GM21423 (cell line): ENCODE data around the gene TREM1.
"Not testable (repeated sequence)": the region's sequence is repeated elsewhere in the genome, so short reads cannot be mapped to it uniquely, and the experiment has no call there.

Source experiments
- ATAC-seq: cut with Tn5 transposase; IDR thresholded peaks from one replicate; pipeline ENCODE4 v1.9.1; 2021; ENCODE audit warnings: mild to moderate bottlenecking, moderate library complexity; ENCODE audit not compliant: unreplicated experiment

The TREM1 gene

DNA sequence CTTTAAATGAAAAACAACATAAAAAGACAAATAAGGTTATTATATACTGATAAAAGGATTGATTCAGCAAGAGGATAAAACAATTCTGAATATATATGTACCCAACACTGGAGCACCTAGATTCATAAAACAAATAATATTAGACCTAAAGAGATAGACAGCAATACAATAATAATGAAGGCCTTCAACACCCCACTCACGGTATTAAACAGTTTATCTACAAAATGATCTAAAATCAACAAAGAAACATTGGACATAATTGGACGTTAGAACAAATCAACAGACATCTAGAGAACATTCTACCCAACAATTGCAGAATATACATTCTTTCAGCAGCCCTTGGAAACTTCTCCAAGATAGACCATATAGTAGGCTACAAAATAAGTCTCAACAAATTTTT, 24.1 kb downstream of the TREM1 start:
- ATAC-seq, result no peak

DNA sequence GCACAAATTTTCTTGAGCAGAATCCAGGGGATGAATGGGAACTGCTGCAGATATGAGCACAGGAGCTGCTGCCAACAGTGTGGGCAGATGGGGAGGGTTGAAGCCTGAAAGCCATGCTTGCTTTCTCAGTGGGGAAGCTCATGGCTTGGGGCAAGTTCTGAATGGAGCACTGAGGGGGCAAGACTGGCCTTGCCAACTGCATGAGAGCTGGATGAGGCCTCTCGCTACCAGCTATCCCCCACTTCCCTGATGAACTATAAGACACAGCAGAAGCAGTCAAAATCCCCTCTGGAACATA, 28.3 kb downstream of the TREM1 start:
- ATAC-seq, result no peak

DNA sequence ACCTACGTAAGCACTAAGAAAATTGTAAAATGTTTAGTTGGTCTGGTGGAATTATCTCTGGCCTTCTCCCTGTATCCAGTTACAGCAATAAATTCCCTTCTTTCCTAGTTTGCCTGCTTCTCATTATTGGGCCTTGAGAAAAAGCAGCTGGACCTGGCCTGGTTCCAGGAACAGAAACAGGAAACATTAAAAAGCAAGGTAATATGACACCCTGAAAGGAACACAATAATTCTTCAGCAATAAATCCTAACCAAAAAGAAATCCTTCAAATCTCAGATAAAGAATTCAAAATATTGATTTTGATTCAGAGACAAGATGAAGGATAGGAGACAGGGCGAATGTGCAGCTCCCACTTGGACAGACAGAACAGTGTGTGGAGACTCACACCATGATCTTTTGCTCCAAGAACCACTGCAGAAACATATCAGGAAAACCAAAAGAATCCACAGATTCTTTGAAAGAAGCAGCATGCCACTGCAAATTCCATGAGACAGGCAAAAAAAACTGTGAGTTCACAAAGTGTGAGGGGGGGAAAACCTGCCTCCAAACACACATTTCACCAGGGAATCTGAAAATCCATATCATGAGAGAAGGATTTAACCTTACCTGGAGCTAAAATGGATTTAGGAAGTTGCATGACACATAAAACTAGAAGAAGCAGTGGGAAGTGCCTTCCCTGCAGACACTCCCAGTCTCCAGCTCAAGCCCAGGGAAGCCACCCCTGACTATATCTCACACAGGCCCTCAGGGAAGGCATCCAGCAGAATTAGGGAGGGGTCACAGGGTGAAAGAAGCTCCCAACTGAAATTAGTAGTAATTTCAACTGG, 28.9 kb downstream of the TREM1 start:
- ATAC-seq, result no peak

DNA sequence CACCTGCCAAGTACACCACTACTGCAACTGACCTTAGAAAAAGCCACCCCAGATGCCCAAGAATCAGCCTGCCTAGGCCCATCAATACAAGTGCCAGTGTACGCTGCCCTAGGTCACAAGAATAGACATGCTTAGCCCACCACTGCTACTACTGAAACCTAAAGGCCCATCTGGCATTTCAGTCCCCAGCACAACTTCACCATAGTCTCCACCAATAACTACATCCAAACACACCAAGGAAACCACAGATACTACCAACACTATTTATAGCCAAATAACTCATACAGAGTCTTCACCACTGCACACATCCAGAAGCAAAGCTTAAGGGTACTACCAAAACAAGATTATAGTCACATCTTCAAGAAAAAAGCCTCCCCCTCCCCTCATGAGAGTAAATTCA, 30.1 kb downstream of the TREM1 start:
- no peak for ATAC-seq

DNA sequence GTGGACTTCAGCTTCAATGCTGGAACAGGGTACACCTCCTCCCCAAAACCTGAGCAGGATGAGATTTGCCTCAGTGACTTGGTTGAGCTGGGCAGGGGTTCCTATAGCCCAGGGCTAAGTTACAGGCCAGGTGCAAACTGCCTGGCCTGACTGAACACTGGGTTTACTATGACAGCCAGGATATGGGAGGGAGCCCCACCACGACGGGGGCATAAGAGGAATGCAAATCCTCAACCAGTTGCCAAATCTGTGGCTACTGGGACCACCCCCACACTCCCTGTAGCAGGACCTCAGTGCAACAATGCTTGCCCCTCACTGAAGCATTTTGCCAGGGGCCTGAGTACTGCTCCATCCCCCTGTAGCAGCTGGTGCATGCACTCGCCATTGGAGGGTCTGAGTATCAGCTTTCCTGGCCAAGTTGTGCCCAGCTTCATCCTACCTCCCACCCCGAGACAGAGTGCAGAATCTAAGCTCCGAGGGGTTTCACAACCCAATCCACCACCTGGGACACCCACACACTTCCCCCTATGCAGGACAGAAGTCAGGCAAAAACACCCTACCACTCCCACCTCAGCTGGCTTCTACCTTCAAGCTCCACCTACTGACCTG, 30.7 kb downstream of the TREM1 start:
- no peak for ATAC-seq

DNA sequence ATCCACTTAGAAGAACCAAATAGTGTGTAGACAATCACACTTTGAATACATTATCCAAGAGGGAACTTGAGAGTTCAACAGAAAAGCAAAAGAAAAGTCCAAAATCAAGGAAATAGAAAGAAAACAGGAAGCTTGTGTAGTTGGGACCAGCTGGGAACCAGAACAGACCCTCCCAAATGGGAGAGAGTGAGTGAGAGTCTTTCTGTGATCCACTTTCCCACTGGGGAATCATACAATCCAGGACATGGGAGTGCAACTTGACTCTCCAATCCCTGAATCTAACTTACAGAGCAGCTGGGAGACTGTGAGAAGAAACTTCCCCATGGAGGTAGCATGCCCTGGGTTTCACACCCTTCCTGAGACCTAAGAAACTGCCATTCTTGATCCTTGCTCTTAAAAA, 31.4 kb downstream of the TREM1 start:
- ATAC-seq, result no peak

DNA sequence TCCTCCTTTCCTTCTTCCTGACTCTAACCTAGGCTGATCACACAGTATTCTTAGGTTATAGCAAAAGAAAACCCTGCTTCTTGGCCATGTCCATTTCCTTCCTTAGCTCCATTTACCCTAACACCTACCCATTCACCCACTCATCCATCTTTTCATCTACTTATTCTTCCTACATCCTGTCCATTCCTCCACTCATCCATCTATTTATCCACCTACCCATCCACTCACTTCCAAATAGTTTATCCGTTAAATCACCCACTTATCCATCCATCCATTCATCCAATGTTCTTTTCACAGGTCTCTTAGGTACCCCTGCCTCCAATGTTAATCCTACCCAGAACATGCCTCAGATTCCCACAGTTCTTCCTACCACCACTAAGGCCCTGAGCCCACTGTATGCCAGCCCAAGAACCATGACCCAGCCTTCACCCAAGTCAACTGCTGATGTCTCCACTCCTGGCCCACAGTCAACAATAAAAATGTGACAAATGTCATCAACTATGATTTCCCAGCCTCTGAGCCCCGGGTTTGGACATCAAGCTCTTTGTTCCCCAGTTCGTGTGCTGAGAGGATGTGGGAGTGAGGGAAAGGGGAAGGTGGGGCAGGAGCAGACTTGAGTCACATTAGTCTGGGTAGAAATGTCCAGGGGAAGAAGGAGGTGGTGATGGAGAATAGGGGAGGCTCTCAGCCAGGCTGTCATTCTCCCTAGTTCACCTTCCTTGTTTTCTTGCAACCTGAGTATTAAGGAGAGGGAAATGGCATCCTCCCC, 33.9 kb downstream of the TREM1 start:
- no peak for ATAC-seq

DNA sequence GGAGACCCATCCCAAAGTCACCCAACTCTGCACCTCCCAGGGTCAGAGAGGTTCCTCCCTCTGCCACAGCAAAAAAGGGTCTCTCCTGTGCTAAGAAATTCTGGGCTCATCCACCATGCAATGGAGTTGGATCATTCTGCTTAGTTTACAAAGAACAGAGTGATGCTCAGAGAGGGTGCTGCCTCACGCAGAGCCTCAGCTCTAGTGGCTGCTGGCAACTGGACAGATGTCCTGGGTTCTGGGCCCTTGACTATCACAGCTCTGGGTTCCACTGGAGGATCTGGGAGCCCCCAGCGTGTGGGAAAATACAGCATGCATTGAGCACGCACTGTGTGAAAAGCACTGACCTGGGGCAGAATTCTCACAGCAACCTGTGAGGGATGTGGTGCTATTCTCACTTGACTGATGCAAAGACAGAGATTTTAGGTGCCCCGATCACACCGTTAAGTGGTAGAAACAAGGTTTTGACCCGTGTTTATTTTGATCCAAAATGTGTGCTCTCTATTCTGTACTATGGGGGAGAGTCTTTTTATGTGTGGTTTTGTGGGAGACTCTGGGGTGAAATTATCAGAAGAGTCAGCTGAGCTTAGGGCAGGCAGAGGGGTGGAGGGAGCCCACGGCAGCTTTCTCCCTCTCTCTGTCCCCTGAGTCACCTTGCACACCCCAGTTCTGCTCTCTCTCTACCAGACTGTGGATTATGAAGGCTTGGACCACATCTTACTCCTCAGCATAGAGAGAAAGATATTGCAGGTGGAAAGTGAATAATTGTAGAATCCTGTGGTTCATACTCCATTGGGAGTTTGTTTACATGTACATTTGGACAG, 38.4 kb downstream of the TREM1 start:
- no peak for ATAC-seq

DNA sequence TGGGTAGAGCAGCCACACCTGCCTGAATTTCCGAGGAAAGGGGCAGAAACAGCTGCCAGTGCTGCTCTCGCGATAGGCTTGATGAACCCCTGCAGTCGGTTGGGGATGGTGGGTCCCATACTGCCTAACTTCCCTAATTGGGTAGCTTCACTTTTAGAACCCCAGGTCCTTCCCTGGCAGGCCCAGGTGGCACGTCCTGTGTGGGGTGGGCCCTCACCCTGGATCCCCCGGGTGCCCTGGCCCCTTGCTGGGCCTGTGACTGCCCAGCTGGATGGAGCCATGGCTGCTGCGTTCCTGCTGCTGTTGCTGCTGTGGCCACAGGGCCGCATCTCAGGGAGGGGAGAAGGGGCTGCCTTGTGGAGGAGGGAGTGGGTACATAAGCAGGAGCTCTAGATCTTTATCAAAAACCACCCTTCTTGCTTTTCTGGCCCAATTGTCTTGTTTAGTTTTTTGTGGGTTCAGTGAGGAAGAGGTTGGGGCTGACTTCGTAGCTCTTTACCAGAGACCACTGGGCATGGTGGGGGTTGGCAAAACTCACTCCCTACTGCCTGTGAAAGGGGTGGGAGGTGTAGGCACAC, 39.1 kb downstream of the TREM1 start:
- ATAC-seq, result no peak

DNA sequence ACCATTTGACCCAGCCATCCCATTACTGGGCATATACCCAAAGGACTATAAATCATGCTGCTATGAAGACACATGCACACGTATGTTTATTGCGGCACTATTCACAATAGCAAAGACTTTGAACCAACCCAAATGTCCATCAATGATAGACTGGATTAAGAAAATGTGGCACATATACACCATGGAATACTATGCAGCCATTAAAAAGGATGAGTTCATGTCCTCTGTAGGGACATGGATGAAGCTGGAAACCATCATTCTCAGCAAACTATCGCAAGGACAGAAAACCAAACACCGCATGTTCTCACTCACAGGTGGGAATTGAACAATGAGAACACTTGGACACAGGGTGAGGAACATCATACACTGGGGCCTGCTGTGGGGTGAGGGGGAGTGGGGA, 40.0 kb downstream of the TREM1 start:
- not testable (repeated sequence) for ATAC-seq

DNA sequence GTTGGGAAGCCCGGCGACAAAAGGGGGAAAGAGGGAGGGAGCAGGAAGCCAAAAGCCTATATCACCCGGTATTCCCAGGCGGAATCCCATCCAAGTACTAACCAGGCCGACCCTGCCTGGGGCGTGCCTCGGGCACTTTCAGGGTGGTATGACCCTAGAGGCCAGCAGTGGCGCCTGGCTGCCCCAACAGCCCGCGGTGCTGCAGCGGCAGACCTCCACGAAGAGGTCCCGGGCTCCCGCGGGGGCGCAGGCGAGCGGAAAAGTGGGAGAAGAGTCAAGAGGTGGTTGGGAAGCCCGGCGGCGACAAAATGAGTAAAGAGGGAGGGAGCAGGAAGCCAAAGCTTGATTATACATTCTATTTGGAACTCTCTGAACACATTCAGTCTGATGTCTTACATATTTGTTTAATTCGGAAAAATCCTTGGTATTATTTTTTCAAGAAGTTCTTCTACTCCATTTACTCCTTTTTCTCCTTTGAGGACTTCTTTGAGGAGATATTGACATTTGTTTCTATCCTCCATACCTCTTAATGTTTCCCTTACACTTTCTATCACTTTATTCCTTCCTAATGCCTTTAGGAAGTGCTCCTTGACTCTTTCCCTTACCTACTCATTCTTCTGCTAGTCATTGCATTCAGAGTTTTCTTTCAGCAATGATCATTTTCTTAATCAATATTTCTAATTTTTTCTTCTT, 46.9 kb downstream of the TREM1 start:
- ATAC-seq, result no peak

DNA sequence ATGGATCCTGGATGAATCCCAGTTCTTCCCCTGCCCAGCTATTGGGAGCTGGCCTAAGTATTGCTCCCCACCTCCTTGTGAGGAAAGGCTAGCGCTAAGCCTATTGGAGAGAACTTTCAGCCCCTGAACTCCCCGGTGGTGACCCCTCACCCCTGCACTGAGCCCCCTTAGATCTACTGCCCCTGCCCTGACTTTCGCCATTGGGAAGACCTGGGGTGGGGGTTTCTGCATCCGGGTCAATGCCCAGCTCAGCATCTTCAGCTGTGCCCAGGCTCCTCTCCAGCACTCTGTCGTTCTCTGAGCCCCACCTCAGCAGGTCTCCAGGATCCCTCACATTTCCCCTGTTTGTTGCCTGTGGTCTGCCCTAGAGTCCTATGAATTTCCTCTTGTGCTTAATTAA, 49.4 kb downstream of the TREM1 start:
- no peak for ATAC-seq

DNA sequence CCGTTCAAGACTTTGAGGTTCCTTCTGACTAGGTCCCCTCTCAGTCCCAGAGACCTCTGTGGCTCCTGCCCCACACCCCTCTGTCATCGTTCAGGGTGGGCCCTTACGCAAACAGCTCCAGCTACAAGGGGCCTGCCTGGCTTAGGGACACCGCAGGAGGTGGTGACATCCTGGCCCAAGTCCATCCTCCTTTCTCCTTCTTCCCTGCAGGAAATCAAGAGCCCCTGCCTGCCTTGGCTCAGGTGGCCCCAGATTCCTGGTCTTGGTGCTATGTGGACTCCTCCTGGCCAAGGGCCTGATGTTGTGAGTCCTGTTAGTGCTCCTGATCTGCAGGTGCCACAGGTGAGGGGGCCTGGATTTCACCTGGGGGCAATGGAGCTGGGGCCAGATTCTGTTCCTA, 50.2 kb downstream of the TREM1 start:
- no peak for ATAC-seq

DNA sequence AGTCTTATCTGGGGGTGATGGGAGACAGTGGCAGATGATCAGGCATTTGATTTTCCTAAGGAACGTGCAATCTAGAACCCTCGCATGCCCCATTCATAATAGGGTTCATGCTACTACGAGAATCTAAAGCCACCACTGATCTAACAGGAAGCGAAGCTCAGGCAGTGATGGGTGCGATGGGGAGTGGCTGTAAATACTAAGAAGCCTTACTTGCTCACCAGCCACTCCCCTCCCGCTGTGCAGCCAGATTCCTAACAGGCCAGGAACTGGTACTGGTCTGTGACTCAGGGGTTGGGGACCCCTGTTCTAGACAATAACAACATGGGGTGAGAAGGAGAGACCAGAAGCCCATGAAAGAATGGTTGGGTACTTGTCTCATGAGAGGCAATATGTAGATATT, 53.8 kb downstream of the TREM1 start:
- ATAC-seq, result no peak

DNA sequence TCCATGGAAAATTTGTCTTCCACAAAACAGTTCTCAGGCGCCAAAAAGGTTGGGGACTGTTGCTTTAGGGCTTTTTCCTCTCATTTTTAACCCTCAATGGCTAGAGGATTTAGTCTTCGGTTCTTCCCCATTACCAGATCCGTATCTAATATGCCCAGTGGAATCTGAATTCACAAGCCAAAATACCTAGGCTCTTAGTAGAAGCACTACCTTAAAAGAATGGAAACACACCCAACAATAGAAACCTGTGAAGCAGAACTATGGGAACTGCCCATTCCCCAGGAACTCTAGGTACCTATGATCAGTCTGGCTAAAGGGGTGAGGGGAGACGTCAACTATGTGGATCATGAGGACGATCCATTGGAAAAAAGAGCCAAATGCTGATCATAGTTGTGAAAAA, 55.2 kb downstream of the TREM1 start:
- no peak for ATAC-seq

DNA sequence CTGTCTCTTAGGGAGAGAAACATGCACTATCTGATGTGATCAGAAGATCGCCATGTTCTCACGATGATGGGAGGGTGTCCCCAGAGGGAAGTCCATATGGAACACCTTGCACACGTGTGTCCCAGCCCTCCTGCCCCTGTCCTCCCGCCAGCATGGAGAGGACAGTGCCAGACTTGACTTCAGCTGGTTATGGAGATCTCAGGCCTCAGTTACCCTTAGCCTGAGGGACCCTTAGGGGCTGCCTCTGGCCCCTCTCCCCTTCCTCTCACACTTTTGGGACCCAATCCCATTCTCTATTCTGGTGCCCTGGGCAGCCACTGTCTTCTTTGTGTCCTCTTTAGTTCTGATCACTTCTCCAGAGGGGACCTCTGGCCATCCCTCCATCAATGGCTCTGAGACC, 56.8 kb downstream of the TREM1 start:
- ATAC-seq, result no peak

DNA sequence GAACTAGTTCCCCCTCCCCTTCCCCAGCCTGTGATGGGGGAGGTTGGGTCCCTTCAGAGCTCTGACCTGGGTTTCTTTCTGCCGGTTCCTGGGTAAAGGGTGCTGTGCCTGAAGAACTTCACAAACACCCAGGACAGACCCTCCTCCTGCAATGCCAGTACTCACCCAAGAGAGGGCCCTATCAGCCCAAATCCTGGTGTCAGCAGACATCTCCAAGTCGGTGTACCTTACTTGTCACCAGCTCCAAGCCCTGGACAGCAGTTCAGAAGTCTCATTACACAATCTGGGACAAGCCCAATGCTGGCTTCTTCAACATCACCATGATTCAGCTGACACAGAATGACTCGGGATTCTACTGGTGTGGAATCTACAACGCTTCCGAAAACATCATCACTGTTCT, 57.9 kb downstream of the TREM1 start:
- no peak for ATAC-seq

DNA sequence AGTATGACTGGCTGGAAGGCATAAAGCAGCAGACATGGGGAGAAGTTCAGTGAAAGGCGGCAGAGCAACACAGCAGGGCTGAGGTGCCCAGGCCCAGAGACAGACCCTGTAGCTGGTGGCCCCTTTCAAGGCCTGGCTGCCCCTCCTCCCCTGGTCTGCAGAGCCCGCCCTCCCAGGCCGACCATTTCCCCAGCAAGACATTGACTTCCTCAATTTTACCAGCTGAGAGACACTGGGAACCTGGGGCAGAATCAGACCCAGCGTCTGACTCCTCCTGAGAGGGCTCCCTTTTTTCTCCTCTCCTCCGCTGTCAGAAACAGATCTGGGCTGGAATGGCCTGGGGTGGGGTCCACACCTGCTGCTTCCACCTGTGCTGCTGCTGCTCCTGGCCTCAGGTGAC, 58.4 kb downstream of the TREM1 start, which contains the start of gene TREML4:
TREML4 (plus strand) TSS at position 254 of the 400 bp plus-strand sequence; CDS start at position 333, 79 bp downstream.
- ATAC-seq, result no peak

DNA sequence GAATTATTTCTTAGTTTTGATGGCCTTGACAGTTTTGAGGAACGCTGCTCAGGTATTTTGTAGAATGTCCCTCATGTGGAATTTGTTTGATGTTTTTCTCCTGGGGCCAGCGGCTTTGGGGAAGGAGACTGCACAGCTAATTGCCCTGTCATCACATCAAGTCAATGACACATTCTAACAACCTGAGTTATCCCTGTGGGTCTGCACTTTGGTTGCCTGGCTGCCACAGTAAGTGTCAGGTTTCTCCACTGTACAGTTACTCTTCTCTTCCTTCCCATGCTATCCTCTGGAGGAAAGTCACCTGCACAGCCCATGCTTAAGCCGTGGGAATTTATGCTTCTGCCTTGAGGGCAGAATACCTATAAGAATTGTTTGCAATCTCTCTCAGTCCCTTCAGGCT, 59.7 kb downstream of the TREM1 start:
- ATAC-seq, result no peak

DNA sequence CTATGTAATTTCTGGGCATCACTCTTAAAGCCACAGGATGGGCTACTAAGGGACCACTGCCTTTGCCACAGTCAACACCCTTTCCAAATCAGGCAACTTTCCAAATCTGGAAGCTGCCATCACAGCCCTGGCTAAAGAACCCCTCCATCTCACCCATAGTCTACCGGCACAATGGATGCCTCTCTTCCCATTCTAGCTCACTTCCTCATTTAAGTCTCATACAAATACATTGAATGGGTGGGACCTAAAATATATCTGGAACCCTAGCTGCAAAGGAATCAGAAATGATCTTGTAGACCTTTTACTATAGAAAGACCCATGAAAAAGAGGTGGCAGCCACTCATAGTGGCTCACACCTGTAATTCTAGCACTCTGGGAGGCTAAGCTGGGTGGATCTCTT, 61.7 kb downstream of the TREM1 start:
- no peak for ATAC-seq
